ENCODE measurements around the gene TRIM65. TPM values are rescaled to one million over a fixed set of nuclear protein-coding genes. Genes with fewer than 3 reads are reported as not detected.

TRIM65 gene
- total RNA-seq, 2 donors from 2014 or later = 27.5 to 28.1 TPM

DNA sequence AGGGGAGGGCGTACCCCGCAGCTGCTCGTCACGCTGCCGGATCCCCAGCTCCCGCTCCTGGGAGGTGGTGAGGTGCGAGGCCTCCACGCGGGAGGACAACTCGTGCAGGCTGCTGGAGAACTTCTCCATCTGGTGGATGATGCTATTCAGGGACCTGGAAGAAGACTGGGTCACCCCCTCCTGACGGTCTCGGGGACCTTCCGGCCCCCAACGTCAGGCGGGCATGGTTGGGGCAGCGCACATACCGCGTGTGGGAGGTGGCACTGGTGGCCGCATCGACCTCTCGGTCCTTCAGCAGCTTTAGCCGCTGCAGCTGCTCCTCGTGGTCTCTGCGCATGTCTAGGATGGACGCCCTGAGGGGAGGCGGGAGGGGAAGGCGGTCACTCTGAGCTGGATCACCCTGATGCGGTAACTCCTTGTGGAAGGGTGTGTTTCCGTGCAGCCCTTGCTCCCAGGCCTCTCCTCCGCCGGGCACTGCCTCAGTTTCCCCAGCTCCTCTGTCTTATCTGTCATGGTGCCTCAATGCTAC, 21.2 kb upstream of the TRIM65 start:
- no peaks in the 10 kb centered on the region for H3K4me1 ChIP-seq (replicated peaks)
- no peaks in the 10 kb centered on the region for H3K36me3 ChIP-seq
- no peaks in the 10 kb centered on the region for H3K9me3 ChIP-seq
- WGBS = 95% methylated on average over 31 of the region's 31 CpGs
- H3K4me3 ChIP-seq = no peak overlapping the region
- H3K27me3 ChIP-seq (replicated peaks; ENCODE audit: insufficient read depth) = no peaks in the 10 kb centered on the region
- no peak overlapping the region for H3K27ac ChIP-seq
- TF ChIP-seq POLR2AphosphoS5 (IDR thresholded peaks at IDR 0.05) = no peak
- no peak for TF ChIP-seq POLR2A (IDR thresholded peaks at IDR 0.05)
- TF ChIP-seq, protein P1, sequence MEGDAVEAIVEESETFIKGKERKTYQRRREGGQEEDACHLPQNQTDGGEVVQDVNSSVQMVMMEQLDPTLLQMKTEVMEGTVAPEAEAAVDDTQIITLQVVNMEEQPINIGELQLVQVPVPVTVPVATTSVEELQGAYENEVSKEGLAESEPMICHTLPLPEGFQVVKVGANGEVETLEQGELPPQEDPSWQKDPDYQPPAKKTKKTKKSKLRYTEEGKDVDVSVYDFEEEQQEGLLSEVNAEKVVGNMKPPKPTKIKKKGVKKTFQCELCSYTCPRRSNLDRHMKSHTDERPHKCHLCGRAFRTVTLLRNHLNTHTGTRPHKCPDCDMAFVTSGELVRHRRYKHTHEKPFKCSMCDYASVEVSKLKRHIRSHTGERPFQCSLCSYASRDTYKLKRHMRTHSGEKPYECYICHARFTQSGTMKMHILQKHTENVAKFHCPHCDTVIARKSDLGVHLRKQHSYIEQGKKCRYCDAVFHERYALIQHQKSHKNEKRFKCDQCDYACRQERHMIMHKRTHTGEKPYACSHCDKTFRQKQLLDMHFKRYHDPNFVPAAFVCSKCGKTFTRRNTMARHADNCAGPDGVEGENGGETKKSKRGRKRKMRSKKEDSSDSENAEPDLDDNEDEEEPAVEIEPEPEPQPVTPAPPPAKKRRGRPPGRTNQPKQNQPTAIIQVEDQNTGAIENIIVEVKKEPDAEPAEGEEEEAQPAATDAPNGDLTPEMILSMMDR (IDR thresholded peaks at IDR 0.05) = no peak
- no peak for DNase-seq (ENCODE audit: low spot score)
- intact Hi-C loops (cut with DNase I) = no loop called here

DNA sequence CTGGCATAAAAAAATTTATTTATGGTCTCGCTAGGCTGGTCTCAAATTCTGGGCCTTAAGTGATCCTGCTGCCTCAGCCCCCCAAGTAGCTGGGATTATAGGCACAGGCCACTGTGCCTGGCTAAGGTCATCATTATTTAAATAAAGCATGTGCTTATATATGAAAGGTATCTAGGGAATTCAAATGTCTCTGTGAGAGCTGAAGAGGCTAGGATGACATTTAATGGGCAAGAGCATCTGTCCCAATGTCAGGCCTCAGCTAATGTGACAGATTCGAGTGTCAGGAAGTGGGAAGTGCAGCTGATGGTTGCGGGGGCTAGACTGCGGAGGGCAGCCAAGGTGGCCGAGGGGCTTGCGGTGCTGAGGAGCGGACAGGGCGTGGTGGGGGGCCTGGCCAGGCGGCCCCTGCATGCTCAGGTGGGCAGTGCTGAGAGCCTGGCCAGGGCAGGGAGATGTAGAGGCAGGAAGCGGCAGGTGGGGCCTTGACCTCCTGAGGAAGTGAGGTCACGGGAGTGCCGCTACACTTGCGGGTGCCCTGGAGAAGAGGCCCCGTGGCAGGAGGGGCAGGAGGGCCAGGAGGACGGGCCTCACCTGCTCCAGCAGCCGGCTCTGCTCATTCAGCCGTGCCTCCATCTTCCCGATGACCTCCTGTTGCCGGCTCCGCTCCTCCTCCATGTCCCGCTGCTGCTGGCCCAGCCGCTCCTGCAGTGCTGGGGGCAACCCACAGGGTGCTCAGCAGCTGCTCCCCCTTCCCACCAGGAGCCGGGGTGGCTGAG, 20.6 kb upstream of the TRIM65 start:
- Histone ChIP-seq H3K27ac (no peak overlapping the region), H3K4me3 (no peak overlapping the region), H3K4me1 (replicated peaks) (no peaks in the 10 kb centered on the region), H3K36me3 (no peaks in the 10 kb centered on the region), H3K27me3 (replicated peaks; ENCODE audit: insufficient read depth) (no peaks in the 10 kb centered on the region), H3K9me3 (no peaks in the 10 kb centered on the region)
- DNase-seq (ENCODE audit: low spot score) = no peak
- TF ChIP-seq POLR2AphosphoS5 (IDR thresholded peaks at IDR 0.05) = no peak
- no peak for TF ChIP-seq POLR2A (IDR thresholded peaks at IDR 0.05)
- TF ChIP-seq, protein P1 (IDR thresholded peaks at IDR 0.05) = no peak
- 86% methylated on average over 22 of the region's 23 CpGs for WGBS
- intact Hi-C loops (cut with DNase I) = no loop called here

DNA sequence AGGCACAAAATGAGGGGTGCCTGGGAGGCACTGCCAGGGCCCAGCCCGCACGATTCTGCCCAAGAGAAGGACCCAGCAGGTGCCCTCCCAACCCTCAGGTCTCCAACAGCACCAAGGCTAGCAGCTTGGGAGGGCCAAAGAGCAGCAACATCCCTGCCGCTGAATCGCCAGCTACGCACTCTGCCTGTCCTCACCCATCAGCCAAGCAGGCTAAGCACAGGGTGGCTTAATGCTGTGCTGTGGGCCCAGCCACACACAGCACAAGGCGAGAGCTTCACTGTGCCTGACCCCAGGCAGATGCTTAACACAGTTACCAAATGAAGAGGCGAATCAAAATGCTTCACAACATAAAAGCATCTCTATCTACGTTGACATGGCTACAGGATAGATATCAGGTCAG, 18.5 kb upstream of the TRIM65 start:
- WGBS = 89% methylated on average over 8 of the region's 8 CpGs
- TF ChIP-seq POLR2AphosphoS5 (IDR thresholded peaks at IDR 0.05) = no peak
- TF ChIP-seq POLR2A (IDR thresholded peaks at IDR 0.05) = no peak
- TF ChIP-seq, protein P1 (IDR thresholded peaks at IDR 0.05) = no peak
- no peaks in the 10 kb centered on the region for H3K9me3 ChIP-seq
- H3K27me3 ChIP-seq (replicated peaks; ENCODE audit: insufficient read depth) = no peaks in the 10 kb centered on the region
- H3K27ac ChIP-seq = no peak overlapping the region
- H3K4me1 ChIP-seq (replicated peaks) = peaks cover 3% of the 10 kb centered on the region
- no peak for DNase-seq (ENCODE audit: low spot score)
- no peaks in the 10 kb centered on the region for H3K36me3 ChIP-seq
- intact Hi-C loops (cut with DNase I) = no loop called here
- no peak overlapping the region for H3K4me3 ChIP-seq

DNA sequence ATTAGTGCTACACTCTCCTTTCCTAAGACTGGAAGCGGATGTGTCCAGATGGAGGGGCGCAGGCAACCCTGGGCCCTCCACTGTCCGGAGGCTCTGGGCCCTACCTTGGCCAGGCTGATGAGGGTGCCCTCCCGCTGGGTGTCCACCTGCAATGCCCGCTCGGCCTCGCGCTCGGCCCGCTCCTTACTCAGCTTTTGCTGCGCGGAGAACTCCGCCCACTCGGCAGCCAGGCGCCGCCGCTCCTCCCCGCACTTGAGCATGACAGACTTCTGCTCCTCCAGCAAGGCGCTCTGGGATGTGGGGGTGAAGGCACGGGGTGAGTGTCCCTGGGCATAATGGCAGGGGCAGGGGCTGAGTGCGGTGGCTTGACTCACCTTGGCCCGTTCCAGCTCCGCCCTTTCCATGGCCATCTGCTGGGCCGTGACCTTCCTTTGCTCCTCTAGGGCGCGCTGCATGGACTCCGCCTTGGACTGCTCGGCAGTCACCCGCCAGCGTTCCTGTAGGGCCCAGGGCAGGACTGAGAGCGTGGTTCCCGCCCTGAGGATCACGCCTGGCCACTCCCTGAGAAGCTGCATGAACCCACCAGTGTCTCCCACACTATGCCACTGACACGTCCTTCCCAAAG, 18.0 kb upstream of the TRIM65 start:
- Histone ChIP-seq H3K36me3 (no peaks in the 10 kb centered on the region), H3K4me3 (no peak overlapping the region), H3K9me3 (no peaks in the 10 kb centered on the region), H3K27me3 (replicated peaks; ENCODE audit: insufficient read depth) (no peaks in the 10 kb centered on the region), H3K27ac (no peak overlapping the region), H3K4me1 (replicated peaks) (peaks cover 8% of the 10 kb centered on the region)
- WGBS = 93% methylated on average over 34 of the region's 34 CpGs
- intact Hi-C loops (cut with DNase I) = no loop called here
- TF ChIP-seq, protein P1 (IDR thresholded peaks at IDR 0.05) = no peak
- TF ChIP-seq POLR2AphosphoS5 (IDR thresholded peaks at IDR 0.05) (no peak), POLR2A (IDR thresholded peaks at IDR 0.05) (no peak)
- DNase-seq (ENCODE audit: low spot score) = no peak
